Liver (tissue), 9 donors: ENCODE results near the gene NFIB. TPM values are rescaled to one million over a fixed set of nuclear protein-coding genes. Genes with fewer than 3 reads are reported as not detected.

Experiments
- DNase-seq: peaks from one replicate; pipeline ENCODE4 v3.0.0-alpha.2; 2017; ENCODE audit warnings: low spot score
- H3K27ac ChIP-seq, 2 donors: one replicate each; pipeline ENCODE4 v1.7.0; 2013; ENCODE audit warnings: inconsistent platforms in 2 of 2, low read length in 2 of 2, control low read depth in 1 of 2, low read depth in 1 of 2, mild to moderate bottlenecking in 1 of 2
- H3K27me3 ChIP-seq, 4 donors: one replicate each; pipeline versions ENCODE4 v1.6.1 to v1.7.0; 2013; ENCODE audit warnings: low read length in 3 of 4, inconsistent platforms in 1 of 4, mild to moderate bottlenecking in 1 of 4, moderate library complexity in 1 of 4; ENCODE audit not compliant: control insufficient read depth in 4 of 4, insufficient read depth in 4 of 4
- H3K36me3 ChIP-seq, 4 donors: one replicate each; pipeline versions ENCODE4 v1.6.1 to v1.7.0; 2013; ENCODE audit warnings: low read length in 3 of 4, mild to moderate bottlenecking in 3 of 4, low read depth in 1 of 4, moderate library complexity in 1 of 4; ENCODE audit not compliant: control insufficient read depth in 4 of 4, insufficient read depth in 3 of 4
- H3K4me1 ChIP-seq, 4 donors: one replicate each; pipeline versions ENCODE4 v1.6.1 to v1.7.0; 2013; ENCODE audit warnings: low read length in 3 of 4, mild to moderate bottlenecking in 3 of 4, moderate library complexity in 1 of 4; ENCODE audit not compliant: control insufficient read depth in 4 of 4, insufficient read depth in 4 of 4
- H3K4me3 ChIP-seq, 3 donors: one replicate each; pipeline versions ENCODE4 v1.6.1 to v1.7.0; 2013; ENCODE audit warnings: low read length in 3 of 3, control low read depth in 1 of 3, low read depth in 1 of 3, mild to moderate bottlenecking in 1 of 3
- H3K9ac ChIP-seq, 2 donors: one replicate each; pipeline ENCODE4 v1.7.0; 2013; ENCODE audit warnings: low read length in 2 of 2, mild to moderate bottlenecking in 2 of 2, moderate library complexity in 2 of 2, control low read depth in 1 of 2, low read depth in 1 of 2
- H3K9me3 ChIP-seq, 4 donors: one replicate each; pipeline versions ENCODE4 v1.6.1 to v1.7.0; 2013; ENCODE audit warnings: low read length in 3 of 4; ENCODE audit not compliant: control insufficient read depth in 4 of 4
- EGR1 ChIP-seq, 2 donors: IDR thresholded peaks; 2 replicates each; pipeline ENCODE4 v1.6.1; 2016 to 2018; ENCODE audit warnings: antibody characterized with exemption in 2 of 2, low read depth in 2 of 2
- GABPA ChIP-seq, 2 donors: IDR thresholded peaks in 1 of 2; conservative IDR thresholded peaks in 1 of 2; 2 replicates each; pipeline ENCODE4 v1.6.1; 2016; ENCODE audit warnings: antibody characterized with exemption in 2 of 2, mild to moderate bottlenecking in 1 of 2, moderate library complexity in 1 of 2
- HNF4A ChIP-seq, 2 donors: conservative IDR thresholded peaks; 2 replicates each; pipeline ENCODE4 v1.6.1; 2016; ENCODE audit warnings: antibody characterized with exemption in 2 of 2, mild to moderate bottlenecking in 2 of 2
- JUND ChIP-seq, 2 donors: IDR thresholded peaks; 2 replicates each; pipeline ENCODE4 v1.6.1; 2016; ENCODE audit warnings: antibody characterized with exemption in 2 of 2
- NR2F2 ChIP-seq: IDR thresholded peaks from 2 replicates; pipeline ENCODE4 v1.6.1; 2016; ENCODE audit warnings: antibody characterized with exemption
- RAD21 ChIP-seq, 2 donors: IDR thresholded peaks; 2 replicates each; pipeline ENCODE4 v1.6.1; 2016; ENCODE audit warnings: antibody characterized with exemption in 2 of 2, mild to moderate bottlenecking in 2 of 2
- RXRA ChIP-seq, 2 donors: IDR thresholded peaks; 2 replicates each; pipeline ENCODE4 v1.6.1; 2017 to 2018; ENCODE audit warnings: antibody characterized with exemption in 2 of 2, mild to moderate bottlenecking in 1 of 2
- SP1 ChIP-seq: IDR thresholded peaks from 2 replicates; pipeline ENCODE4 v1.6.1; 2018; ENCODE audit warnings: antibody characterized with exemption, mild to moderate bottlenecking
- TAF1 ChIP-seq: conservative IDR thresholded peaks from 2 replicates; pipeline ENCODE4 v1.6.1; 2016; ENCODE audit warnings: antibody characterized with exemption, mild to moderate bottlenecking
- WGBS: extraction: QIAGEN DNeasy Blood & Tissue Kit; methylation state at CpG from one replicate; pipeline ENCODE4 v1.1.7; 2013; 5-methylcytosine and 5-hydroxymethylcytosine counted together
- polyA plus RNA-seq, 2 donors: library from polyadenylated mRNA; stranded (reverse) in 1 of 2; unstranded in 1 of 2; fragments of 200-250 nt in 1 of 2; fragments of >200 nt in 1 of 2; fragmentation: Nextera tagmentation in 1 of 2; extraction: Ambion mirVana in 1 of 2; gene quantifications; one replicate each; pipeline versions ENCODE4 v1.2.1 to v1.2.3, GENCODE V29; 2013 to 2015
- total RNA-seq, 2 donors: library from RNA; depleted of rRNA; stranded (reverse); fragments of >200 nt; gene quantifications; one replicate each; pipeline ENCODE4 v1.2.3, GENCODE V29; 2014
- TF ChIP-seq, protein P1 (sequence below): fragments of 150-350 bp; IDR thresholded peaks from 2 replicates; pipeline ENCODE4 v1.5.1; 2017; ENCODE audit warnings: improper control_type of control experiment, low read depth, low read length; ENCODE audit not compliant: missing input control
- TF ChIP-seq, protein P2 (sequence below): IDR thresholded peaks from 2 replicates; pipeline ENCODE4 v1.6.1; 2016; ENCODE audit warnings: antibody characterized with exemption, mild to moderate bottlenecking
- TF ChIP-seq, protein P3 (sequence below): IDR thresholded peaks from 2 replicates; pipeline ENCODE4 v1.6.1; 2016; ENCODE audit warnings: antibody characterized with exemption
- TF ChIP-seq, protein P4 (sequence below): IDR thresholded peaks from 2 replicates; pipeline ENCODE4 v1.6.1; 2016; ENCODE audit warnings: antibody characterized with exemption
- TF ChIP-seq, protein P5 (sequence below): IDR thresholded peaks from 2 replicates; pipeline ENCODE4 v1.6.1; 2016; ENCODE audit warnings: antibody characterized with exemption
- donor health status: healthy.
- donor health status: healthy.
- donor health status: healthy.
- donor health status: healthy.
- donor health status: healthy.

Gene NFIB
- total and polyA plus RNA-seq, 4 donors, result 3.2 to 23.2 (median 8.0) TPM

DNA sequence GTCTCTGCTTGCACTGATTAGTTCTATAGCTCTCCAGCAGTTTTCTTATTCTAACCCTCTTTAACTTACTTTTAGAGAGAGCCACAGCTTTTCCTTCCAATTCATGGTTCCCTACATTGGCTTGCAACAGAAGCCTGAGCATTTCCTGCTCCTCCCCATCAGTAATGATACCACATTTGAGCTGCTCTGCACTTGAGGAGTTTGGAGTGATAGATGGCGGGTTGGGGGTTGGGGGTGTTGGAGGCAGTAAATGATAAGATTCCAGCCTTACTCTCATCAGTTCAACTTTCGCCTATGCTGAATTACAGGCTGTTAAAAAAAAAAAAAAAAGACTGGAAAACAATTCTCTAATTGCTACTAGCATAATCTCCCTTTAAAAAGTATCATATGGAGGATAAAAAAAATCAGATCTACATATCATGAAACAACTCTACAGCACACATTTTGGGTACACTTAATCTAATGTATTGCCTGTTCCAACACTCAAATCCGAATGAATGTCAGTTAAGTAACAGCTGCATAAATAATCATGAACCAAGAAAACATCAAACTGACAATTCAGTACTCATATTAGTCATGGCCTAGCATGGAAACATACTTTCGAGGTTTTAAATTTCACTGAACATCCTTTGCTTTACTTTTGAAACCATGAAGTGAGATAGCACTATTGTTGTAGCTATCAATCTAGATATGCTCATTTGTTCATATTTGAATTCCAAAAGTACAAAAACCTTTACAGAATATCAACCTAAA lies 224.7 kb downstream of the NFIB start:
- H3K4me3 ChIP-seq, result no peak overlapping the region
- H3K27ac ChIP-seq, result no peak overlapping the region
- H3K27me3 ChIP-seq, result no peaks in the 10 kb centered on the region
- DNase-seq, result no peak
- peaks cover 0 to 7% (median 2%) of the 10 kb centered on the region in 4 donors for H3K36me3 ChIP-seq
- 87% methylated on average over 4 of the region's 4 CpGs for WGBS
- H3K4me1 ChIP-seq, result peaks cover 0 to 1% (median 0%) of the 10 kb centered on the region in 4 donors
- no peak overlapping the region for H3K9ac ChIP-seq
- no peaks in the 10 kb centered on the region for H3K9me3 ChIP-seq
- TF ChIP-seq, protein P1, sequence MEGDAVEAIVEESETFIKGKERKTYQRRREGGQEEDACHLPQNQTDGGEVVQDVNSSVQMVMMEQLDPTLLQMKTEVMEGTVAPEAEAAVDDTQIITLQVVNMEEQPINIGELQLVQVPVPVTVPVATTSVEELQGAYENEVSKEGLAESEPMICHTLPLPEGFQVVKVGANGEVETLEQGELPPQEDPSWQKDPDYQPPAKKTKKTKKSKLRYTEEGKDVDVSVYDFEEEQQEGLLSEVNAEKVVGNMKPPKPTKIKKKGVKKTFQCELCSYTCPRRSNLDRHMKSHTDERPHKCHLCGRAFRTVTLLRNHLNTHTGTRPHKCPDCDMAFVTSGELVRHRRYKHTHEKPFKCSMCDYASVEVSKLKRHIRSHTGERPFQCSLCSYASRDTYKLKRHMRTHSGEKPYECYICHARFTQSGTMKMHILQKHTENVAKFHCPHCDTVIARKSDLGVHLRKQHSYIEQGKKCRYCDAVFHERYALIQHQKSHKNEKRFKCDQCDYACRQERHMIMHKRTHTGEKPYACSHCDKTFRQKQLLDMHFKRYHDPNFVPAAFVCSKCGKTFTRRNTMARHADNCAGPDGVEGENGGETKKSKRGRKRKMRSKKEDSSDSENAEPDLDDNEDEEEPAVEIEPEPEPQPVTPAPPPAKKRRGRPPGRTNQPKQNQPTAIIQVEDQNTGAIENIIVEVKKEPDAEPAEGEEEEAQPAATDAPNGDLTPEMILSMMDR, result no peak
- TF ChIP-seq HNF4A (conservative IDR thresholded peaks at IDR 0.05), result no peak
- TF ChIP-seq, protein P2, sequence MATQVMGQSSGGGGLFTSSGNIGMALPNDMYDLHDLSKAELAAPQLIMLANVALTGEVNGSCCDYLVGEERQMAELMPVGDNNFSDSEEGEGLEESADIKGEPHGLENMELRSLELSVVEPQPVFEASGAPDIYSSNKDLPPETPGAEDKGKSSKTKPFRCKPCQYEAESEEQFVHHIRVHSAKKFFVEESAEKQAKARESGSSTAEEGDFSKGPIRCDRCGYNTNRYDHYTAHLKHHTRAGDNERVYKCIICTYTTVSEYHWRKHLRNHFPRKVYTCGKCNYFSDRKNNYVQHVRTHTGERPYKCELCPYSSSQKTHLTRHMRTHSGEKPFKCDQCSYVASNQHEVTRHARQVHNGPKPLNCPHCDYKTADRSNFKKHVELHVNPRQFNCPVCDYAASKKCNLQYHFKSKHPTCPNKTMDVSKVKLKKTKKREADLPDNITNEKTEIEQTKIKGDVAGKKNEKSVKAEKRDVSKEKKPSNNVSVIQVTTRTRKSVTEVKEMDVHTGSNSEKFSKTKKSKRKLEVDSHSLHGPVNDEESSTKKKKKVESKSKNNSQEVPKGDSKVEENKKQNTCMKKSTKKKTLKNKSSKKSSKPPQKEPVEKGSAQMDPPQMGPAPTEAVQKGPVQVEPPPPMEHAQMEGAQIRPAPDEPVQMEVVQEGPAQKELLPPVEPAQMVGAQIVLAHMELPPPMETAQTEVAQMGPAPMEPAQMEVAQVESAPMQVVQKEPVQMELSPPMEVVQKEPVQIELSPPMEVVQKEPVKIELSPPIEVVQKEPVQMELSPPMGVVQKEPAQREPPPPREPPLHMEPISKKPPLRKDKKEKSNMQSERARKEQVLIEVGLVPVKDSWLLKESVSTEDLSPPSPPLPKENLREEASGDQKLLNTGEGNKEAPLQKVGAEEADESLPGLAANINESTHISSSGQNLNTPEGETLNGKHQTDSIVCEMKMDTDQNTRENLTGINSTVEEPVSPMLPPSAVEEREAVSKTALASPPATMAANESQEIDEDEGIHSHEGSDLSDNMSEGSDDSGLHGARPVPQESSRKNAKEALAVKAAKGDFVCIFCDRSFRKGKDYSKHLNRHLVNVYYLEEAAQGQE, result no peak
- TF ChIP-seq NR2F2, result no peak
- no peak for TF ChIP-seq RXRA (IDR thresholded peaks at IDR 0.05)
- no peak for TF ChIP-seq JUND (IDR thresholded peaks at IDR 0.05)
- no peak for TF ChIP-seq EGR1 (IDR thresholded peaks at IDR 0.05; ENCODE audit: low read depth in 2 of 2)
- TF ChIP-seq, protein P3, sequence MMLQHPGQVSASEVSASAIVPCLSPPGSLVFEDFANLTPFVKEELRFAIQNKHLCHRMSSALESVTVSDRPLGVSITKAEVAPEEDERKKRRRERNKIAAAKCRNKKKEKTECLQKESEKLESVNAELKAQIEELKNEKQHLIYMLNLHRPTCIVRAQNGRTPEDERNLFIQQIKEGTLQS, result no peak
- TF ChIP-seq, protein P4, sequence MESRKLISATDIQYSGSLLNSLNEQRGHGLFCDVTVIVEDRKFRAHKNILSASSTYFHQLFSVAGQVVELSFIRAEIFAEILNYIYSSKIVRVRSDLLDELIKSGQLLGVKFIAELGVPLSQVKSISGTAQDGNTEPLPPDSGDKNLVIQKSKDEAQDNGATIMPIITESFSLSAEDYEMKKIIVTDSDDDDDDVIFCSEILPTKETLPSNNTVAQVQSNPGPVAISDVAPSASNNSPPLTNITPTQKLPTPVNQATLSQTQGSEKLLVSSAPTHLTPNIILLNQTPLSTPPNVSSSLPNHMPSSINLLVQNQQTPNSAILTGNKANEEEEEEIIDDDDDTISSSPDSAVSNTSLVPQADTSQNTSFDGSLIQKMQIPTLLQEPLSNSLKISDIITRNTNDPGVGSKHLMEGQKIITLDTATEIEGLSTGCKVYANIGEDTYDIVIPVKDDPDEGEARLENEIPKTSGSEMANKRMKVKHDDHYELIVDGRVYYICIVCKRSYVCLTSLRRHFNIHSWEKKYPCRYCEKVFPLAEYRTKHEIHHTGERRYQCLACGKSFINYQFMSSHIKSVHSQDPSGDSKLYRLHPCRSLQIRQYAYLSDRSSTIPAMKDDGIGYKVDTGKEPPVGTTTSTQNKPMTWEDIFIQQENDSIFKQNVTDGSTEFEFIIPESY, result no peak
- no peak for TF ChIP-seq RAD21 (IDR thresholded peaks at IDR 0.05)
- TF ChIP-seq, protein P5, sequence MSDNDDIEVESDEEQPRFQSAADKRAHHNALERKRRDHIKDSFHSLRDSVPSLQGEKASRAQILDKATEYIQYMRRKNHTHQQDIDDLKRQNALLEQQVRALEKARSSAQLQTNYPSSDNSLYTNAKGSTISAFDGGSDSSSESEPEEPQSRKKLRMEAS, result no peak
- TF ChIP-seq TAF1, result no peak
- TF ChIP-seq GABPA (IDR thresholded peaks at IDR 0.05 in 1 of 2, conservative IDR thresholded peaks at IDR 0.05 in 1 of 2), result no peak

DNA sequence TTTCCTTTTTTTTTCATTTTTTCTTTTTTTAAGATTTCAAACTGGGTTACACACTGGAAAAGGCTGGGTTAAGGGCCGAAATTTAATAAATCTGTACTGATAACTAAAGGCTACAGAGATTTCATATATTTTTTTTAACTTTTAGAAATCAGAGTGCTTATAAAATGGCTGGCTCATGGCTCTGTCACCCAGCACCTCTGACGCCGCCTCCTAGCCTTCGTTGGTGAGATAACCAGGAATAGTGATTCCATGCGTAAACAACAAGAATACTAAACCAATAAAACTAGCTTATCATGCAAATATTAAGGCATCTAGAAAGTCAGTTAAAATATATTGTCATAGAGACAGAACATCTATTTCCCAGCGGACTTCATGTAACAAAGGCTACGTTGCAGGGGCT lies 226.4 kb downstream of the NFIB start:
- Histone ChIP-seq H3K4me1 (peaks cover 0 to 1% (median 0%) of the 10 kb centered on the region in 4 donors), H3K9me3 (no peaks in the 10 kb centered on the region), H3K27ac (no peak overlapping the region), H3K27me3 (no peaks in the 10 kb centered on the region), H3K36me3 (peaks cover 0 to 7% (median 2%) of the 10 kb centered on the region in 4 donors), H3K4me3 (no peak overlapping the region), H3K9ac (no peak overlapping the region)
- TF ChIP-seq SP1 (no peak), JUND (IDR thresholded peaks at IDR 0.05) (no peak), NR2F2 (no peak), HNF4A (conservative IDR thresholded peaks at IDR 0.05) (no peak)
- TF ChIP-seq, protein P4, result no peak
- TF ChIP-seq, protein P1, result no peak
- no peak for DNase-seq
- 96% methylated on average over 7 of the region's 7 CpGs for WGBS
